GM11168 (cell line): ENCODE results near the gene CCL28.
"Not testable (repeated sequence)": the region's sequence is repeated elsewhere in the genome, so short reads cannot be mapped to it uniquely, and the experiment has no call there.

Experiments used
- in situ Hi-C: fragments of 300-500 bp; cut with MboI; formaldehyde crosslinking; loops from one replicate; pipeline ENCODE4 v1.12.0; 2022; ENCODE audit warnings: low sequenced_read_pairs; ENCODE audit not compliant: unreplicated experiment

The CCL28 gene, protein sequence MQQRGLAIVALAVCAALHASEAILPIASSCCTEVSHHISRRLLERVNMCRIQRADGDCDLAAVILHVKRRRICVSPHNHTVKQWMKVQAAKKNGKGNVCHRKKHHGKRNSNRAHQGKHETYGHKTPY

GRCh38 chr5:43412156-43412555, at the start of gene CCL28:
Gene CCL28, minus strand, starts transcription at chr5:43412391. Its CDS starts 75 bp downstream, at chr5:43412316.
- in situ Hi-C loops, result loop anchor here (25.0 kb wide), 1 partner anchor 850 kb away; no protein-coding TSS in a partner anchor

GRCh38 chr5:43461066-43461465, 48.9 kb upstream of the CCL28 start:
- in situ Hi-C loops, result no loop called here

- in situ Hi-C loops, result no loop called here
These were observed 44.4 kb upstream of the CCL28 start for GRCh38 chr5:43456556-43456955.

- in situ Hi-C loops, result not testable (repeated sequence)
These were observed 29.4 kb upstream of the CCL28 start for GRCh38 chr5:43441575-43441974.

DNA sequence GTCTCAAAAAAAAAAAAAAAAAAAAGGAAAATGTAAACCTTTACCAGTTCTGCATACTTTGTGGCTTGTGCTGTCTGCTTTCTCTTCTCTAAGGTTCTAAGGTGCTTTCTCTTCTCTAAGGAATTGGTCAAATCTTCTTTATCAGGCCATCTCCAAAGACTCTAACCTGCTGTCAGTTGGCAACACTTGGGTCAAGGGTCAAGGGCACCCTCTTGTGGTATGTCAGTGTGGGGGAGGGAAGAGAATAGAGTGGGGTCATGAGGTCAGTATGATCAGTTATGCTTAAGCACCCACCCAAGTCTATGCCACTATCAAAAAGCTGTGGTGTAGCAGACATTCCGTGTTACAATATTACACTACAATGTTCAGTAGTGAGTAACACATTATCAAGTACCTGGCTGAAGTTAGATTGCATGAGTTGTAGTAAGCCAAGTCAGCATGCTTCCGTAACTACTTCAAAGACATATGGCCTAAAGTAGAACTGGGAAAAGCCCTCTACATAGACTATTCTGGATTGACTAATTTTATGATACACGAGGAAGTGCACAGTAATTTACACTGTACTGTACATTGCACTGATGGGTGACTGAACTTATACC, 25.0 kb upstream of the CCL28 start:
- in situ Hi-C loops, result no loop called here

DNA sequence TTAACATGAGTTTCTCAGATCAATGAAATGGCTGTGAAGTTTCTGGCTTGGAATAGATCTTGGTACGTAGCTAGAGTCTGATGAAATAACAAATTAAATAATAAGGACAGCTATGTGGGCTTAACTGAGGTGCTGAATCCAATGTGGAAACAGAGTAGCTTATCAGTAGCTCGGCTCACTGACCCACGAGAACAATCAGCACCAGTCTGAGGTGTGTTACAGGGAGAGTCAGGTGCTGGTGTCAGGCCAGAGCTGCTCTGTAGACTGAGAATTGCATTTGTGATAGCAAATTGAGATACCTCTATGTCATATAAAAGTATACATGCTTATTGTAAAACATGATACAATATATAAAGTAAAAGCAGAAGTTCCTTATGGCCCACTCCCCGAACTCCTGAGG, 21.2 kb upstream of the CCL28 start:
- in situ Hi-C loops, result no loop called here

DNA sequence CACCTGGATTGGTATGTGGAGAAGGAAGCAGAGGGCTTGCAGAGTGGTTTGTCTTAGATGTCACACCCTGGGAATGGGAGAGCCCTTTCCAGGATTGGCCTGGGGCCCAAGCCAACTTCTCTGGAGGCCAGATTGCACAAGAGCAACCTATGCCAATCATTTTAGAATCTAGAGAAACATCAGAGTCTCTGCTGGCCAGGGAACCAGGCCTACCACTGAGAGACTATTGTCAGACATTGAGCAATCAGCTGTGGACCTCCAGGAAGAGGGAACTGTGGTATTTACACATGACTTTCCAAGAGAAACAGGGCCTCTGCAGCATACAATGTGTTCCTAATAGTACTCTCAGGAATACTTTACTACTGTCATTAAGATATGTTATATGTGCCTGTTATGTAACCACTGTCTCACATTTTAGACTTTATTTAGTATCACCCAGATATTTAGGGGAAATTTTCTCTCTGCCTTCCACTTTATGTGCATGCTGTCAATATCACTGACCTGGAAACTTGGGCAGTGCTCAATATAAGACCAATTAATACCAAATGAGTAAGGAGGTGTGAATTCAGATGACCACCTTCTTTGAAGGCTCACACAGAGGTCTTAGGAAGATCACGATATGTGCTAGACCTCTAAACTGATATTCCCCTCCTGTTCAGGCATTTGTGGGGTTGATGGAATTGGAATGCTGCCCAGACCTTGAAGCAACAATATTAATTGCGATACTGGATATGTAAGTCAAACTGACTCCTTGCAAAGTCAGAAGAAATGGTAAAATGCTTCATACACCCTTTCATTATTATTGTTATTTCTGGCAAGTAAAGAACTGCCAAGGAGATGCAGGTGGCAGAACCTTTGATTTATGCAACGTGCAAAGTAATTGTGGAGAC, 20.5 kb upstream of the CCL28 start:
- in situ Hi-C loops, result no loop called here

- in situ Hi-C loops, result no loop called here
These were observed 17.5 kb upstream of the CCL28 start for GRCh38 chr5:43429706-43430105.

DNA sequence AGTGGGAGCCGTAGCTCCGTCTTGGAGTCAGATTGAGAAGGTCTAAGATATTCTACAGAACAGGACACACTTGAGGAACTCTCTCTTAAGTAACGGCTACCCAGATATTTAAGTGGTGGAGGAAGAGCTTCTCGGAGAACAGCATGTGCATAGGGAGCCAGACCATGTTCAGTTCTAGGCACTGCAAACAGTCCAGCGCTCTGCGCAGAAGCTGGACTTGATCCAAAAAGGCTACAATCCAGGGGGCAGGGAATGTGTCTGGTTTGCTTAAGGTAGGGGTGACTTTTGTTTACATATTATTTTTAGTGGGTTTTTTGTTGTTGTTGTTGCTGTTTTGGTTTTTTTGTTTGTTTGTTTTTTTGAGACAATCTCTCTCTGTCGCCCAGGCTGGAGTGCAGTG, 16.8 kb upstream of the CCL28 start:
- in situ Hi-C loops, result no loop called here

- in situ Hi-C loops, result no loop called here
These were observed 15.1 kb upstream of the CCL28 start for GRCh38 chr5:43427306-43427705.

DNA sequence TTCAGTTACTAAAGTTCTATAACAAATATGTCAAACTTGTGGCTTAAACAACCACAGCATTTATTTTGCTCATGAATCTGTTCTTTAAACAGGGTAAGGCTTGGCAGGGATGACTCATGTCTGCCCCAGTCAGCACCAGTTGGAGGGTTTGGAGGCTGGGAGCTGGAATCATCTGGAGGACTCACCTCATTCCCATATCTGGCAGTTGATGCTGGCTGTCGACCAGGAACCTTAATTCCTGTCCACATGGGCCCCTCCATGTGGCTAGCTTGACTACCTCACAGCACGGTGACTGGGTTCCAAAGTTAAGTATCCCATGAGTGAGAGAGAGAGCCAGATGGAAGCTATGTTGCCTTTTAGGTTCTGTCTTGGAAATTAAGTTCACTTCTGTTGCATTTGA, 13.8 kb upstream of the CCL28 start:
- in situ Hi-C loops, result no loop called here

DNA sequence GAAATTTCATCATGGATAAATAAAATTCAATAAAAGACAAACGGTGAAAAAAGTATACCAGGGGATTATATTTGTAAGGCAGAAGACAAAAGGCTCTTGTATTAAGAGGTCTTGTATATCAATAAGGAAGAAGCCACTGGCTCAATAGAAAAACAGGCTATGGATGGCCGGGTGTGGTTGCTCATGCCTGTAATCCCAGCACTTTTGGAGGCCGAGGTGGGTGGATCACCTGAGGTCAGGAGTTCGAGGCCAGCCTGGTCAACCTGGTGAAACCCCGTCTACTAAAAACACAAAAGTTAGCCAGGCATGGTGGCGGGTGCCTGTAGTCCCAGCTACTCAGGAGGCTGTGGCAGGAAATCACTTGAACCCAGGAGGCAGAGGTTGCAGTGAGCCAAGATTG, 10.9 kb upstream of the CCL28 start:
- in situ Hi-C loops, result loop anchor here (25.0 kb wide), 1 partner anchor 861 kb away; no protein-coding TSS in a partner anchor

DNA sequence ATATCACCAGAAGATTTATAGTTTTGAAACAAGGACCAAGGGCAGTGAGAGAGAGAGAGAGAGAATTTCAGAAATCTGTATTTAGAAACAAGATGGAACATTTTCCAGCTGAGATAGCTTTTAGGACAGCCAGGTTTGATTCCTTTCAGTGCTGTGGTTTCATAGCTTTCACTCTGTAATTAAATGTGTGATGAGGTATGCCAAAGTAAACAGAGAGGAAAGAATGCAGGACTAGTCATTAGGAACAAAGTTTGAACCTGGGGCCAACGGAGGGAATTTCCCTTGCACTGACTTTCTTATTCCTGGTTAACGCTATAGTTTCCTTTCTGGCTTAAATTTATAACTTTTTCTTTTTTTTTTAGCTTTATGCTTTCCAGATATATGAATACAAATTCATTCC, 10.0 kb upstream of the CCL28 start:
- in situ Hi-C loops, result loop anchor here (25.0 kb wide), 1 partner anchor 860 kb away; no protein-coding TSS in a partner anchor

DNA sequence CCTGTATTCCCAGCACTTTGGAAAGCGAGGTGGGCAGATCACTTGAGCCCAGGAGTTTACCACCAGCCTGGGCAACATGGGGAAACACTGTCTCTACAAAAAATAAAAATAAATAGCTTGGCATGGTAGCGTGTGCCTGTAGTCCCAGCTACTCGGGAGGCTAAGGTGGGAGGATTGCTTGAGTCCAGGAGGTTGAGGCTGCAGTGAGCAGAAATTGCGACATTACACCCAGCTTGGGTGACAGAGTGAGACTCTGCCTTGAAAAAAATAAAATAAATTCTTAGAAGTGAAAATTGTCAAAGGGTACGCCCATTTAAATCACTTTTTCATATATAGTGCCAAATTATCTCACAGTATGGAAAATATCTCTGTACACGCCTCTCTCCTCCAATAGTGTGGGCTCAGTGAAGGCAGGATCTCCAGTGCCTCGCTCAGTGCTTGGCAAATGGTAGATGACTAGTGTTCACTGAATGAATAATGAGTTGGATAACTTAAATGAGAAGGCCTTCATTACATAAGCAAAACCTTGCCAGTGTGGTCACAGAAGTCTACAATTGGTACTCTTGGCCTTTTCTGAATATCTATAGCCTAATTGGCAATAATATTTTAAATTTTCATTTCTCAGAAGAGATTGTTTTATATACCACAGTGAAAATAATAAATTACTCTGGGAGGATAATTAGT, 9.4 kb upstream of the CCL28 start:
- in situ Hi-C loops, result loop anchor here (25.0 kb wide), 1 partner anchor 859 kb away; no protein-coding TSS in a partner anchor

DNA sequence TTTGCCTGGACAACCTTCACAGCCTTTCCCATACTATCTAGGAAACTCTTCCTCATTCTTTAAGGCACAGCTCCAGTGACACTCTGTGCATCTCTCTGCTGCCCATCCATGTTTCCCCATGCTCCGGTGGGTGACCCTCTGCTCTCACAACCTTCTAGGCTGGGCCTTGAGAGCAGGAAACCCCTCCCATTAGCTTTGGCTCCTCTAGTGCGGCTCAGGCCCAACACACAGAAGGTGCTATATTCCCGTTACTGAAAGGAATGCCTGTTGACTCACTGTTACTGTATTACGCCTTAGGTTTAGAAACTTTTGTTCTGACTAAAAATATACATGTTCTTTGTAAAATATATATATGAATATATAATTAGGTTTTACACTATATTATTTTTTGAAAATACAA, 8.1 kb upstream of the CCL28 start:
- in situ Hi-C loops, result loop anchor here (25.0 kb wide), 1 partner anchor 858 kb away; no protein-coding TSS in a partner anchor

GRCh38 chr5:43418561-43418960, 6.4 kb upstream of the CCL28 start:
- in situ Hi-C loops, result loop anchor here (25.0 kb wide), 1 partner anchor 856 kb away; no protein-coding TSS in a partner anchor

GRCh38 chr5:43416803-43417394, 4.7 kb upstream of the CCL28 start:
- in situ Hi-C loops, result loop anchor here (25.0 kb wide), 1 partner anchor 855 kb away; no protein-coding TSS in a partner anchor

GRCh38 chr5:43415935-43416802, 4.0 kb upstream of the CCL28 start:
- in situ Hi-C loops, result loop anchor here (25.0 kb wide), 1 partner anchor 854 kb away; no protein-coding TSS in a partner anchor

DNA sequence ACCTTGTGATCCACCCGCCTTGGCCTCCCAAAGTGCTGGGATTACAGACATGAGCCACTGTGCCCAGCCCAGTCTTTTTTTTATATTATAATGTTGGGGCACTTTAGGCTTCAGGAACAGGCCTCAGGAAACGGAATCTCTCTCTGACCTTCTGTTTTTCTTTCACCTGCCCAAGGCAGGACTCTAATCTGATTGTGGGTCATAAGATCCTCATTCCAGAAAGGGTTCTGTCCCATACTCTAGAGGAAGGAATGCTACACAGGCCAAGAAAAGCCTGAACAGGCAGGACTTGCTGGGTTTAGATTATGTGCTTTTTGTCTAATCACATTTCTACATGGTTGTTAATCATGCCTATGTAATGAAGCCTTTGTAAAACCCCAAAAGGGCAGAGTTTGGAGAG, 1.8 kb upstream of the CCL28 start:
- in situ Hi-C loops, result loop anchor here (25.0 kb wide), 1 partner anchor 852 kb away; no protein-coding TSS in a partner anchor
